ENCODE results near the gene PSD. TPM values are rescaled to one million over a fixed set of nuclear protein-coding genes. Genes with fewer than 3 reads are reported as not detected.

PSD gene
- total RNA-seq, 1 donor from 2014 or later: 7.5 TPM

DNA sequence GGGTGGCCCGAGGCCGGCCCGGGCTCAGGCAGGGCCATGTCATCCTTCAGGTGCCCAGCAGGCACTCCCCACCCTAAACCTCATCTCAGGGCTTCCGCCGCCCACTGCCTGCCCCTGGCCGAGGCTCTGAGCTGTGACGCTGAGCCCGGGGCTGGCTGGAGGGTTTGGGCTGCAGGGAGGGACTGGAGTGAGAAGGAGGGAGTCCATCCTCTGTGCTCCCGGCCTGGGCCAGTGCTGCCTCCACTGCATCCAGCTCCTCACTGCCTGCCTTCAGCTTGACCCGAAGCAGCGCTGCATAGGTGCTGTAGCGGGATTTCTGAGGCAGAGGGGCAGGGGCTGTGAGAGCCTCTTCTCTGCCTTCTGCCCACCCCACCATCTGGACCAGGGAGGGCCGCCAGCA is 15.5 kb downstream of the PSD start:
- no peak for DNase-seq

DNA sequence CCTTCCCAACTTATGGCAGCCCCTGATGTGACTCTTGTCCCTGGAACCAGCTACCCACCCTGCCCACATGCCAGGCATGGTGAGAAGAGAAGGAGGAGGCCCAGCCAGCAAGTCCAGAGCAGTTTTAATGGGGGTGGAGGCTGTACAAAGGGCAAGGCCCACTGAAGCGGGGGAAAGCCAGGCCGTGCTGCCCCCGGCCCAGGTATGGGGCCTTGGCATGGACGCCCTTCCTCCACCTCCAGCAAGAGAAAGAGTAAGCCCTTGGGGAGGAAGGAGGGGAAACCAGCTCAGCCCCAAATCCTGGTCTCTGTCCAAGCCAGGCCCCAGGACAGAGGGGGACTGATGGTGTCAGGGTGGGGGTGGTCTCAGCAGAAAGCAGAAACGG is 16.1 kb downstream of the PSD start:
- DNase-seq: no peak

DNA sequence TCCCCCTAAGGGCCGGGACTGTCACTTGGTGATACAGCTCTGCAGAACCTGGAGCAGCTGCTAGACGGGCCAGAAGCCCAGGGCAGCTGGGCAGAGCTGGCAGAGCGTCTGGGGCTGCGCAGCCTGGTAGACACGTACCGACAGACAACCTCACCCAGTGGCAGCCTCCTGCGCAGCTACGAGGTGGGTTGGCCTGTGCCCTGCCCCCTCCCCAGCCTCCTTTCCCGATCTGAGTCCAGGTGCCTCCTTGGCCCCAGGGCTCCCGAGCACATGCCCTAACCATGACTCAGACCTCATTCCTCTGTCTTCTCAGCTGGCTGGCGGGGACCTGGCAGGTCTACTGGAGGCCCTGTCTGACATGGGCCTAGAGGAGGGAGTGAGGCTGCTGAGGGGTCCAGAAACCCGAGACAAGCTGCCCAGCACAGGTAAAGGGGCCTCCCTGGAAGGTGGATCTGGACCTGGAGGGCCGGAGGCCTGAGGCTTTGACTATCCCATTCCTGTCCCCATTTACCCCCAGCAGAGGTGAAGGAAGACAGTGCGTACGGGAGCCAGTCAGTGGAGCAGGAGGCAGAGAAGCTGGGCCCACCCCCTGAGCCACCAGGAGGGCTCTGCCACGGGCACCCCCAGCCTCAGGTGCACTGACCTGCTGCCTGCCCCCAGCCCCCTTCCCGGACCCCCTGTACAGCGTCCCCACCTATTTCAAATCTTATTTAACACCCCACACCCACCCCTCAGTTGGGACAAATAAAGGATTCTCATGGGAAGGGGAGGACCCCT is 16.7 kb downstream of the PSD start:
- no peak for DNase-seq

DNA sequence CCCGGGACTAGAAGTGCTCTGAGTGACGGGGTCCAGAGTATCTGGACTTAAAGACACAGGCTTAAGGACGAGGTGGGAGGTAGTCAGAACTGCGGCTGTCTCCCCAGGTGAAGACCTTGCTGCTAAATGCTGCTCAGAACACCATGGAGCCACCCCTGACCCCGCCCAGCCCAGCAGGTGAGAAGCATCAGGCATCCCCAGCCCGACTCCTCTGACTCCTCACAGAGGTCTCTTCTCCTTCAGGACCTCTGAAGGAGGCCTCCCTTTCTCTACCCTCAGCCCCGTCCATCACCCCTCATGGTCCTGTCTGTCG is 17.3 kb downstream of the PSD start:
- no peak for DNase-seq

DNA sequence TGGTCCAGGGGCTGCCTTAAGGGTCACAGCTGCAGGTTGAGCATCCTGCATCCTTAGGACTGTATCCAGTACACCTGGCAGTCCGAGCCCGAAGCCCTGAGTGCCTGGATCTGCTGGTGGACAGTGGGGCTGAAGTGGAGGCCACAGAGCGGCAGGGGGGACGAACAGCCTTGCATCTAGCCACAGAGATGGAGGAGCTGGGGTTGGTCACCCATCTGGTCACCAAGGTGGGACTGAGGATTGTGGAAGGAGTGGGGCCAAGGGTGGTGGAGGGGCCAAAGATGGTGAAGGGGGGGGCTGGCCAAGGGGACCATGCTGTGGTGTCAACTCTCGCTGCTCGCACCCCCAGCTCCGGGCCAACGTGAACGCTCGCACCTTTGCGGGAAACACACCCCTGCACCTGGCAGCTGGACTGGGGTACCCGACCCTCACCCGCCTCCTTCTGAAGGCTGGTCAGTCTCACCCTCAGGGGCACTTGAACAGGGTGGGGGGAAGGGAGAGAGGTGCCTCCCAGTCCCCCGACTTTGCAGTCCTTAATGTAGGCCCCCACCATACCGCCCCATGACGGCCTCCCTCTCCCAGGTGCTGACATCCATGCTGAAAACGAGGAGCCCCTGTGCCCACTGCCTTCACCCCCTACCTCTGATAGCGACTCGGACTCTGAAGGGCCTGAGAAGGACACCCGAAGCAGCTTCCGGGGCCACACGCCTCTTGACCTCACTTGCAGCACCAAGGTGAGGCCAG is 17.8 kb downstream of the PSD start:
- no peak for DNase-seq

DNA sequence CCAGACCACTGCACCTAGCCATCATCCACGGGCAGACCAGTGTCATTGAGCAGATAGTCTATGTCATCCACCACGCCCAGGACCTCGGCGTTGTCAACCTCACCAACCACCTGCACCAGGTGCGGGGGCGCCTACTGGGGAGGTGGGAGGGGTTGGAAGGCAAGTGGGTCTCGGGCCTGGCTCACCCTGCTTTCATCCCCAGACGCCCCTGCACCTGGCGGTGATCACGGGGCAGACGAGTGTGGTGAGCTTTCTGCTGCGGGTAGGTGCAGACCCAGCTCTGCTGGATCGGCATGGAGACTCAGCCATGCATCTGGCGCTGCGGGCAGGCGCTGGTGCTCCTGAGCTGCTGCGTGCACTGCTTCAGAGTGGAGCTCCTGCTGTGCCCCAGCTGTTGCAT is 18.5 kb downstream of the PSD start:
- no peak for DNase-seq

DNA sequence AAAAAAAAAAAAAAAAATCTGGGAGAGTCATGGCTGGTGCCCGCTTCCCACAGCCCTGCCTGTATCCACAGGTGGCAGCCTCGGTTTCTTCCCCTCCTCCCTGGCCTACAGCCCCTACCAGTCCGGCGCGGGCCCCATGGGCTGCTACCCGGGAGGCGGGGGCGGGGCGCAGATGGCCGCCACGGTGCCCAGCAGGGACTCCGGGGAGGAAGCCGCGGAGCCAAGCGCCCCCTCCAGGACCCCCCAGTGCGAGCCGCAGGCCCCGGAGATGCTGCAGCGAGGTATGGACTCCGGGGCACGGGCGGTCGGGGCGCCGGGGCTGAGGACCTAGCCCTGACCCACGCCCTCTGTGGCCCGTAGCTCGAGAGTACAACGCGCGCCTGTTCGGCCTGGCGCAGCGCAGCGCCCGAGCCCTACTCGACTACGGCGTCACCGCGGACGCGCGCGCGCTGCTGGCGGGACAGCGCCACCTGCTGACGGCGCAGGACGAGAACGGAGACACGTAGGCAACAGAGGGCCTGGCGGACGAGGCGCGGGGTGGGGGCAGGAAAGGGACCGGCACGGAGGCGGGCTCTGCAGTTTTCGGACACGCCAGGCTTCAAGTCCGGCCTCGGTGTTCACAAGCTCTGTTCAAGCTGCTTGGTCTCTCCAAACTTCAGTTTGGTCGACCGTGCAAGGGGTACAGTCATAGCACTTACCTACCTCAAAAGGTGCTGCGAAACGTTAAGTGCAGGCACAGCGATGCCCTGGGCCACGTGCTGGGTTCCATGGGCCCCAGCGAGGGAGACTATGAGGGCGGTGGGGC is 19.2 kb downstream of the PSD start:
- peak; percentile 83 for DNase-seq

DNA sequence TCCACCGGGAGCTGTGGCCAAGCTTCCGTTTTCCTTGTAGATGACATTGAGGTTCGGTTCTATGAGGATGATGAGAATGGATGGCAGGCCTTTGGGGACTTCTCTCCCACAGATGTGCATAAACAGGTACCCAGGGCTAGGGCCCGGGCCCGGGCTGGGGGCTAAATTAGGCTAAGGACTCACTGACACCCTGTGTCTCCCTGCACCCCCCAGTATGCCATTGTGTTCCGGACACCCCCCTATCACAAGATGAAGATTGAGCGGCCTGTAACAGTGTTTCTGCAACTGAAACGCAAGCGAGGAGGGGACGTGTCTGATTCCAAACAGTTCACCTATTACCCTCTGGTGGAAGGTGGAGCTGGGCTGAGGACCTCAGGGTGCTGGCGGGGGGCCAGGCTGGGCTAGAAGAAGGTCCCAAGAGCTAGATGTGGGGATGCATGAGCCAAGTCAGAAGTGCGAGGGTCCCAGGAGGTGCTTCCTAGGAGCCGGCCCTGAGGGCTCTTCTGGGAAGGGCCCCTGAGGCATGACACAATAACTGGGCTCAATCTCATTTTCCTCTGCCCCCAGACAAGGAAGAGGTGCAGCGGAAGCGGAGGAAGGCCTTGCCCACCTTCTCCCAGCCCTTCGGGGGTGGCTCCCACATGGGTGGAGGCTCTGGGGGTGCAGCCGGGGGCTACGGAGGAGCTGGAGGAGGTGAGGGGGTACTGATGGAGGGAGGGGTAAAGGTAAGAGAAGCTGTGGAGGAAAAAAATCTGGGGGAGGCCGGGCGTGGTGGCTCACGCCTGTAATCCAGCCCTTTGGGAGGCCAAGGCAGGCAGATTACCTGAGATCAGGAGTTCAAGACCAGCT is 20.2 kb downstream of the PSD start:
- DNase-seq: no peak

DNA sequence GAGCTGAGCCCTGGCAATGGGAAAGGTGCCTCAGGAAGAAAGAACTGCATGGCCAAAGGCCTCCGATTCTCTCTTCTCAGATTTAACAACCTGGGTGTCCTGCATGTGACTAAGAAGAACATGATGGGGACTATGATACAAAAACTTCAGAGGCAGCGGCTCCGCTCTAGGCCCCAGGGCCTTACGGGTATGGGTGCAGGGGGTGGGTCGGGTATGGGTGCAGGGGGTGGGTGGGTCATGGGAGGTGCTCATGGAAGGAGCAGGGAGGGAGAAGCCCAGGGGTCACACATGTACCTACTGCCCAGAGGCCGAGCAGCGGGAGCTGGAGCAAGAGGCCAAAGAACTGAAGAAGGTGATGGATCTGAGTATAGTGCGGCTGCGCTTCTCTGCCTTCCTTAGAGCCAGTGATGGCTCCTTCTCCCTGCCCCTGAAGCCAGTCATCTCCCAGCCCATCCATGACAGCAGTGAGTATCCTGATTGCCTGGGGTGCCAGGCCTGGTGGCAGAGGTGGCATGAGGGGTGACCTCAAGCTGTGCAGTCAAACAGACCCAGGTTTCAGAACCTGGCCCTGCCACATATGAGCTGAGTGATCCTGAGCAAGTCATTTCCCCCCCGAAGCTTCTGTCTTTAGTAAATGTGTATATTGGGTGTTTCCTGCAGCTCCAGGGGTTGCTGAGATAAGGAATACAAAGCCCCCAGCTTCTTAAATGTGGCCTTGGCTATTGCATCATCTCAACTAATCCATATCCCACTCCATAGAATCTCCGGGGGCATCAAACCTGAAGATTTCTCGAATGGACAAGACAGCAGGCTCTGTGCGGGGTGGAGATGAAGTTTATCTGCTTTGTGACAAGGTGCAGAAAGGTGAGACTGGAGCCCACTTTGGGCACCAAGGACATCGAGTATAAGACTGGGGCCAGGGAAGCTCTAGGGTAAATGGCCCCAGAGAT is 21.1 kb downstream of the PSD start:
- no peak for DNase-seq

DNA sequence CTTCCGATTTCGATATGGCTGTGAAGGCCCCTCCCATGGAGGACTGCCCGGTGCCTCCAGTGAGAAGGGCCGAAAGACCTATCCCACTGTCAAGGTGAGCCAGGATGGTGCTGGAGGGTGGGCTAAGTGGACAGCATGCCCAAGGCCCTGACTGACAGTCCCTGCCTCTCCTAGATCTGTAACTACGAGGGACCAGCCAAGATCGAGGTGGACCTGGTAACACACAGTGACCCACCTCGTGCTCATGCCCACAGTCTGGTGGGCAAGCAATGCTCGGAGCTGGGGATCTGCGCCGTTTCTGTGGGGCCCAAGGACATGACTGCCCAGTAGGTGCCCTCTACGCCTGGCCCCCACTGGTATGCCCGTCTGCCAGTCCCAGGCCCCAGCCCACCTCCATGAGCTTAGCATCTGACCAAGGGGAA is 21.8 kb downstream of the PSD start:
- DNase-seq: no peak

DNA sequence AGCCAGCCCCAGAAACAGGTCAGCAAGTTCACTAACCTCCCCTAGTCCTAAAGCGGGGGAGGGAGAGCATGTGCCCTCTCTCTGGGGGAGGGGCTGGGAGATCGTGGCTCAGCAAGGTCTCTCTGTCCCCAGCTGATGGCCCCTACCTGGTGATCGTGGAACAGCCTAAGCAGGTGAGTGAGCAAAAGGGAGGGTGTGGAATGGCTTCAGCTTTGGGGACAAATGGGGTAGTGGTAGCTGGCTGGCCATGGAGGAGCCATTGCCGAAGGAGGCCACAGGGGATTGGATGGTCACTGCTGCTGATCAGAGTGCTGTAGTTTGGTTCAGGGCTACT is 22.3 kb downstream of the PSD start:
- no peak for DNase-seq

DNA sequence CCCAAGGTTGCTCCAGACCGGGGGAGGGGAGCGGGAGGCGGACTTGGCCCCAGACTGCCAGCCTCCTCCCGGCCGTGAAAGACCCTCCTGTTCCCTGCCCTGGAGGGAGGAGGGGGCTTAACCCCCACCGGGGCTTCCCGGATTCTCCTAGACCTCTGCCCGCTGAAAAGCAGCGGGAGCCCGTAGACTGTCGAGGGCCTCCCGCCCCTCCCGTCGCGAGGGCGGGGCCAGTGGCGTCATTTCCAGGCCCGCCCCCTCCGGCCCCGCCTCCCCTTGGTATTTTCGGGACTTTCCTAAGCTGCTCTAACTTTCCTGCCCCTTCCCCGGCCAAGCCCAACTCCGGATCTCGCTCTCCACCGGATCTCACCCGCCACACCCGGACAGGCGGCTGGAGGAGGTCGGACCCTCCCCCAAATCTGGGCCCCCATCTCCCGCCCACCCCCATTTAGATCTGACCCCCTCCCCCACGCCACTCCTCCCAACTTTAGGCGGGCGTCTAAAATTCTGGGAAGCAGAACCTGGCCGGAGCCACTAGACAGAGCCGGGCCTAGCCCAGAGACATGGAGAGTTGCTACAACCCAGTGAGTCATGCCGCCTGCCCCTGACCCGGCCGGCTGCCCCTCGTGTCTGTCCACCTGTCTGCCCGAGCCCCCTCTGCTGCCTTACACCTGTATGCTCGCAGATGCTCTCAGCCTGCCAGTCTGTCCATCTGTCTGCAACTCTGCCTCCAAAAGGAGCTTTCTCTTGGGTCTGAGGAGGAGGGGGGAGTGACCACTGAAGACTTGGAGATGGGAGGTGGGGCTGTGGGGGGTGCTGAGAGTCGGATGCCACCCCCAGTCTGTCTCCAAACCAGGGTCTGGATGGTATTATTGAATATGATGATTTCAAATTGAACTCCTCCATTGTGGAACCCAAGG is 22.9 kb downstream of the PSD start, which contains the start of gene NFKB2:
TSS of gene NFKB2 (plus strand) at position 306 of the 917 bp plus-strand sequence. CDS start at position 561, 255 bp downstream.
- peak; percentile 89 for DNase-seq

DNA sequence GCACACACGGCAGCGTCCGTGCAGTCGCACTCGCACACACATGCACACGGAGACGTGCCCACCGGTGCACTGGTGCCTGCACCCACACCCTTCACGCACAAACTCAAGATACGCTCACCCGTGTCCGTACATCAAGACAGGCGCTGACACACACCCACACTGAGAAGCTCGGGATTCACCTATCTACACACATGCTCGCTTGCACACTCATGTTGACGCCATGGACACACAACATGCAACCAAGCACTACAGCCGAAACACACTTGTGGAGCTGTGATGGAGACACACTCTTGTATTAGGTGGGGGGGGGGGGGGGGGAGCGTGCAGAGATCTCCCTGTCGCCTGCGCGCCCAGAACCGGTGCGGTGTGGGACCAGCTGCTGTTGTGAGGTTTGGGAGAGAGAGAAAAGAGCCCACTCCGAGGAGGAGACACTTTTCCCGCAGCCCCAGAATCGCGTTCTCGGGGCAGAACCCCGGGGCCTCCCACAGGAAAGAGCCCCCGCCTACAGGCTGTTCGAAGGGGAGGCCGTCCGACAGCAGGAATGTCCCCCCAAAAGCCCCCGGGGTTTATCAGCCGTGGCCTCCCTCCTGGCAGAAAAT is 23.7 kb downstream of the PSD start:
- DNase-seq: peak; percentile 75

DNA sequence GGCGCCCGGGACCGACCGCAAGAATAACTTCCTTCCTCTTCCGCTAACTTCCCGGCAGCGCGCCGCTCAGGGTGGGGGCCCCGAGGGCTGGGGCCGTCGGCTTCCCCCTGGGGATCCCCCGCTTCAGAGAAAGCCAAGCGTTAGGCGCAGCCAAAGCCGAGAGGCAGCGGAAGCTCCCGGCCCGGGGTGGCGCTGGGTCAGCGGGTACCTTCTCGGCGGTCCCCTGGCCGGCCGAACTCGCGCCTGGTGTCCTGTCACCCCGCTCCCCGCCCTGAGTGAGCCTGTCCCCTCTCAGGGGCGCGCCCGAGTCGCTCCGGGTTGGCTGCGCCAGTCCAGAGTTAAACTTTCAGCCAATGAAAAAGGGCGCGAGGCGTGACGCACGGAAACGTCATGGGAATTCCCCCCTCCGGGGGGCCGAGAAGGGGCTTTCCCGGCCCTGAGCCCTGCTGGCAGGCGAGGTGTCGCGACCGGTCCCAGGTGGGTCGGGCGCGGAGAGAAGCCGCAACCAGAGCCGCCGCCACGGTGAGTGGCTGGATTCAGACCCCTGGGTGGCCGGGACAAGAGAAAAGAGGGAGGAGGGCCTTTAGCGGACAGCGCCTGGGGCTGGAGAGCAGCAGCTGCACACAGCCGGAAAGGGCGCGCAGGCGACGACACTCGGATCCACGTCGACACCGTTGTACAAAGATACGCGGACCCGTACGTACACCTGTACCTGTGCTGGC is 24.3 kb downstream of the PSD start:
- DNase-seq: peak; percentile 94

DNA sequence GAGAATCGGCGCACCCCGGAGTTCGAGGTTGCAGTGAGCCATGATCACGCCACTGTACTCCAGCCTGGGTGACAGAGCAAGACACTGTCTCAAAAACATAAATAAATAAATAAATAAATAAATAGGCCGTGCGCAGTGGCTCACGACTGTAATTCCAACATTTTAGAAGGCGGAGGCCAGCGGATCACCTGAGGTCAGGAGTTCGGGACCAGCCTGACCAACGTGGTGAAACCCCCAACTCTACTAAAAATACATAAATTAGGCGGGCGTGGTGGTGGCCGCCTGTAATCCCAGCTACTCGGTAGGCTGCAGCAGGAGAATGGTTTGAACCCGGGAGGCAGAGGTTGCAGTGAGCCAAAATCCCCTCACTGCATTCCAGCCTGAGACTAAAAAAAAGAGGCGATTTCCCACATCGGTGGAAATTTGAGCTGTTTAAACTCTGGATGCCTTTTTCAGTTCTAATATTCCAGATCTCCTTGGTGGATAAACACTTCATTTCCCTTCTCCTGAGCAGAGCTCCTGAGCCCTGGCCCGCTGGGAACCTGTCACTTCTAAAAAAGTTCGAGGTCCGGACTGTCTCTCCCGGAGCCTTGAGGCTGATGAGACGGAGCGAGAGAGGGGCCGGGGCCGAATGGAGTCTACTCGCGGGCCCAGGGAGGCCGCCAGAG is 25.0 kb downstream of the PSD start:
- DNase-seq: no peak

DNA sequence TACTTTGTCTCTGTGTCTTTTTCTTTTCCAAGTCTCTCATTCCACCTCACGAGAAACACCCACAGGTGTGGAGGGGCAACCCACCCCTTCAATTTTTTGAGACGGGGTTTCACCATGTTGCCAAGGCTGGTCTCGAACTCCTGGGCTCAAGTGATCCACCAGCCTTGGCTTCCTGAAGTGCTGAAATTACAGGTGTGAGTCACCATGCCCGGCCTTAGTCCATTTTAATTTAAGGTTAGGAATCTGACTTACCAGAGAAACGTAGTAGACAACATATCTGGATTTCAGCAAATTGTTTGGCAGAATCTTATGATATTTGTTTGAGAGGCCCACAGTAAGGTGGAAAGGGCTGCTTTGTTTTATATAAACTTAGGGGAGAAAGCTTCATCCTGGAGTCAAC is 26.3 kb downstream of the PSD start:
- DNase-seq: no peak

DNA sequence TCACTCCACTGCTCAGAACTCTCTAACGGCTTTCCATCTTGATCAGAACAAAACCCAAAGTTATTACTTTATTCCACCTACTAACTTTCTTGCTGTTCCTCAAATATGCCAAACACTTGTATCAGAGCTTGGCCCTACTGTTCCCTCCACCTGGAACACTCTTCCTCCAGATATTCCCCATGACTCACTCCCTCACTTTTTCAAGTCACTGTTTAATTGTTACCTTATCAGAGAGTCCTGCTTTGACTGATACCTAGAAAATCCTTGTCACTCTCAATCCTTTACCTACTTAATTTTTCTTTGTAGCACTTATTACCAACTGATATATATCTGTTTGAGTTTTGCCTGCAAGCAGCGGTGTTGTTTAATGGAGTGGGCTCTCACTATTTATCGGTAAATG is 28.7 kb downstream of the PSD start:
- DNase-seq: no peak

All from skin of body (tissue), 2 donors.